ENCODE measurements around the gene IFNGR2. TPM values are rescaled to one million over a fixed set of nuclear protein-coding genes. Genes with fewer than 3 reads are reported as not detected.
"Not testable (repeated sequence)": the region's sequence is repeated elsewhere in the genome, so short reads cannot be mapped to it uniquely, and the experiment has no call there.

The IFNGR2 gene
- total RNA-seq, 1 donor from 2014 or later = 32.1 TPM

- Mint-ChIP-seq H3K36me3 (ENCODE audit: low read depth, unreplicated experiment) (peaks cover 7% of the 10 kb centered on the region), H3K9me3 (ENCODE audit: unreplicated experiment) (no peaks in the 10 kb centered on the region), H3K27ac (ENCODE audit: unreplicated experiment) (no peak overlapping the region), H3K27me3 (ENCODE audit: unreplicated experiment) (no peaks in the 10 kb centered on the region), H3K4me3 (ENCODE audit: unreplicated experiment) (no peak overlapping the region), H3K4me1 (ENCODE audit: unreplicated experiment) (peaks cover 3% of the 10 kb centered on the region)
- no peak for TF ChIP-seq CTCF (IDR thresholded peaks at IDR 0.05; ENCODE audit: unreplicated experiment)
- DNase-seq (ENCODE audit: low spot score) = no peak
Measured at GRCh38 chr21:33411949-33412430, 8.8 kb downstream of the IFNGR2 start.

GRCh38 chr21:33412439-33412831, 9.2 kb downstream of the IFNGR2 start:
- not testable (repeated sequence) for H3K27me3 Mint-ChIP-seq (ENCODE audit: unreplicated experiment); H3K4me3 Mint-ChIP-seq (ENCODE audit: unreplicated experiment); DNase-seq (ENCODE audit: low spot score); H3K27ac Mint-ChIP-seq (ENCODE audit: unreplicated experiment); H3K36me3 Mint-ChIP-seq (ENCODE audit: low read depth, unreplicated experiment); H3K4me1 Mint-ChIP-seq (ENCODE audit: unreplicated experiment); H3K9me3 Mint-ChIP-seq (ENCODE audit: unreplicated experiment)

GRCh38 chr21:33412832-33413519, 9.8 kb downstream of the IFNGR2 start:
- Mint-ChIP-seq H3K4me1 (ENCODE audit: unreplicated experiment) (peaks cover 3% of the 10 kb centered on the region), H3K27me3 (ENCODE audit: unreplicated experiment) (no peaks in the 10 kb centered on the region), H3K36me3 (ENCODE audit: low read depth, unreplicated experiment) (peaks cover 7% of the 10 kb centered on the region), H3K9me3 (ENCODE audit: unreplicated experiment) (no peaks in the 10 kb centered on the region), H3K4me3 (ENCODE audit: unreplicated experiment) (no peak overlapping the region), H3K27ac (ENCODE audit: unreplicated experiment) (no peak overlapping the region)
- no peak for DNase-seq (ENCODE audit: low spot score)
- no peak for TF ChIP-seq CTCF (IDR thresholded peaks at IDR 0.05; ENCODE audit: unreplicated experiment)

GRCh38 chr21:33414068-33414467, 10.9 kb downstream of the IFNGR2 start:
- H3K9me3 Mint-ChIP-seq (ENCODE audit: unreplicated experiment) = no peaks in the 10 kb centered on the region
- H3K4me1 Mint-ChIP-seq (ENCODE audit: unreplicated experiment) = peaks cover 3% of the 10 kb centered on the region

GRCh38 chr21:33414926-33415325, 11.7 kb downstream of the IFNGR2 start:
- Mint-ChIP-seq H3K9me3 (ENCODE audit: unreplicated experiment) (no peaks in the 10 kb centered on the region), H3K4me3 (ENCODE audit: unreplicated experiment) (no peak overlapping the region), H3K27ac (ENCODE audit: unreplicated experiment) (no peak overlapping the region), H3K4me1 (ENCODE audit: unreplicated experiment) (peaks cover 3% of the 10 kb centered on the region), H3K27me3 (ENCODE audit: unreplicated experiment) (no peaks in the 10 kb centered on the region), H3K36me3 (ENCODE audit: low read depth, unreplicated experiment) (peaks cover 8% of the 10 kb centered on the region)
- no peak for DNase-seq (ENCODE audit: low spot score)
- no peak for TF ChIP-seq CTCF (IDR thresholded peaks at IDR 0.05; ENCODE audit: unreplicated experiment)

More at GRCh38 chr21:33414068-33414467, 10.9 kb downstream of the IFNGR2 start:
- Mint-ChIP-seq H3K27me3 (ENCODE audit: unreplicated experiment) (no peaks in the 10 kb centered on the region), H3K27ac (ENCODE audit: unreplicated experiment) (no peak overlapping the region), H3K36me3 (ENCODE audit: low read depth, unreplicated experiment) (peaks cover 3% of the 10 kb centered on the region), H3K4me3 (ENCODE audit: unreplicated experiment) (no peak overlapping the region)
- no peak for TF ChIP-seq CTCF (IDR thresholded peaks at IDR 0.05; ENCODE audit: unreplicated experiment)
- DNase-seq (ENCODE audit: low spot score) = no peak

Measured in endothelial cell (in vitro differentiated cells).